Panc1 (cell line): Measurements from ENCODE around the gene FXR1. TPM values are rescaled to one million over a fixed set of nuclear protein-coding genes. Genes with fewer than 3 reads are reported as not detected.

ENCODE experiments used
- ATAC-seq: fragments of 200-7000 bp; cut with Tn5 transposase; 2 replicates; pipeline ENCODE4 v1.9.1; 2020; ENCODE audit warnings: mild to moderate bottlenecking, moderate library complexity
- BruUV-seq: library from RNA; stranded (reverse); fragments of 400-500 nt; replicated peaks from 2 replicates; lab custom pipeline; 2021; lab: Mats Ljungman, UMichigan
- CTCF ChIA-PET: fragments of 300-600 bp; sonication (Branson Sonifier 250); formaldehyde crosslinking; loops from one replicate; lab custom pipeline; 2022; ENCODE audit warnings: antibody characterized with exemption; lab: Charles Lee
- POLR2A ChIA-PET: fragments of 300-600 bp; sonication (Branson Sonifier 250); formaldehyde crosslinking; loops from one replicate; lab custom pipeline; 2022; ENCODE audit warnings: antibody characterized with exemption; lab: Charles Lee
- DNase-seq: peaks from one replicate; pipeline ENCODE4 v3.0.0-alpha.2; 2010; ENCODE audit warnings: low read depth, low spot score
- H3K27ac ChIP-seq: 2 replicates; pipeline ENCODE4 v1.5.1; 2011; ENCODE audit warnings: mild to moderate bottlenecking, low read length, inconsistent platforms
- H3K27me3 ChIP-seq: fragments of 200-500 bp; sonication (Bioruptor generic); 2 replicates; pipeline ENCODE4 v1.6.0; 2014; ENCODE audit warnings: low read length, inconsistent platforms; ENCODE audit not compliant: control insufficient read depth, insufficient read depth
- H3K36me3 ChIP-seq: fragments of 200-500 bp; sonication (Bioruptor generic); 2 replicates; pipeline ENCODE4 v1.5.1; 2014; ENCODE audit warnings: inconsistent platforms, mild to moderate bottlenecking, low read length, moderate library complexity; ENCODE audit not compliant: control insufficient read depth, insufficient read depth
- H3K4me1 ChIP-seq: 2 replicates; pipeline ENCODE4 v1.5.1; 2011; ENCODE audit warnings: inconsistent platforms, mild to moderate bottlenecking, low read length, moderate library complexity; ENCODE audit not compliant: control insufficient read depth, insufficient read depth
- H3K4me3 ChIP-seq, 2 experiments: 2 replicates each; pipeline ENCODE4 v1.5.1; 2011 to 2012; ENCODE audit warnings: low read depth in 2 of 2, low read length in 2 of 2, mild to moderate bottlenecking in 2 of 2, inconsistent platforms in 1 of 2, moderate library complexity in 1 of 2
- H3K9me3 ChIP-seq: fragments of 200-500 bp; sonication (Bioruptor generic); 2 replicates; pipeline ENCODE4 v1.5.1; 2014; ENCODE audit warnings: low read depth, mild to moderate bottlenecking, inconsistent platforms, low read length, moderate library complexity; ENCODE audit not compliant: control insufficient read depth, insufficient read depth
- CTCF ChIP-seq: fragments of 450-650 bp; IDR thresholded peaks from 2 replicates; pipeline ENCODE4 v1.5.1; 2017; ENCODE audit warnings: mild to moderate bottlenecking
- POLR2AphosphoS5 ChIP-seq: IDR thresholded peaks from 2 replicates; pipeline ENCODE4 v1.6.1; 2012; ENCODE audit warnings: mild to moderate bottlenecking, low read depth, low read length, moderate library complexity
- REST ChIP-seq, 2 experiments: IDR thresholded peaks; 2 replicates each; pipeline ENCODE4 v1.6.1; 2011 to 2012; ENCODE audit warnings: low read depth in 2 of 2, control low read depth in 1 of 2, low read length in 1 of 2, mild to moderate bottlenecking in 1 of 2, moderate library complexity in 1 of 2; ENCODE audit not compliant: insufficient read depth in 1 of 2
- SIN3A ChIP-seq: IDR thresholded peaks from 2 replicates; pipeline ENCODE4 v1.6.1; 2012; ENCODE audit warnings: low read depth, mild to moderate bottlenecking, low read length, moderate library complexity, borderline replicate concordance; ENCODE audit not compliant: insufficient read depth
- TCF7L2 ChIP-seq: IDR thresholded peaks from 2 replicates; pipeline ENCODE4 v1.6.1; 2011; ENCODE audit warnings: mild to moderate bottlenecking, low read depth, low read length, inconsistent platforms
- in situ Hi-C: cut with HindIII; loops from 2 replicates; pipeline ENCODE4 v1.10.0; 2016; ENCODE audit warnings: low sequenced_read_pairs, low pct_unique_long_range_greater_than_20kb
- intact Hi-C: fragments of 100-400 bp; cut with micrococcal nuclease; formaldehyde crosslinking; loops from one replicate; pipeline ENCODE4 v1.10.0; 2022; ENCODE audit not compliant: unreplicated experiment
- total RNA-seq: library from RNA; stranded (reverse); gene quantifications from one replicate; pipeline ENCODE4 v1.2.1, GENCODE V29; 2021; ENCODE audit not compliant: unreplicated experiment

Gene FXR1
- total RNA-seq, 1 experiment from 2014 or later, result 180 TPM

- no peak for ATAC-seq
- no peaks in the 10 kb centered on the region for H3K4me1 ChIP-seq
- ChIA-PET CTCF (no interaction called here), POLR2A (interaction anchor here (0.6 kb wide), 1 partner anchor 23 kb away, joined by 3 read pairs; no protein-coding TSS in a partner anchor)
- no peaks in the 10 kb centered on the region for H3K27me3 ChIP-seq
- no peaks in the 10 kb centered on the region for H3K9me3 ChIP-seq
- no peak overlapping the region for H3K4me3 ChIP-seq
- no peak for DNase-seq
- BruUV-seq, result no TSS peak
- intact Hi-C loops, result no loop called here
- H3K27ac ChIP-seq, result no peak overlapping the region
- in situ Hi-C loops, result no loop called here
- TF ChIP-seq CTCF (no peak), REST (IDR thresholded peaks at IDR 0.05; ENCODE audit: insufficient read depth in 1 of 2, low read depth in 2 of 2, low read length in 1 of 2) (no peak), SIN3A (no peak), POLR2AphosphoS5 (no peak), TCF7L2 (no peak)
- peaks cover 16% of the 10 kb centered on the region; the same call in 1 of the 2 replicates for H3K36me3 ChIP-seq
Observed at GRCh38 chr3:180934638-180935037, 22.2 kb downstream of the FXR1 start.

- no TSS peak for BruUV-seq
- in situ Hi-C loops, result no loop called here
- H3K9me3 ChIP-seq, result no peaks in the 10 kb centered on the region
- no peak for ATAC-seq
- H3K4me3 ChIP-seq, result no peak overlapping the region
- H3K27me3 ChIP-seq, result no peaks in the 10 kb centered on the region
- TF ChIP-seq CTCF (no peak), REST (IDR thresholded peaks at IDR 0.05; ENCODE audit: insufficient read depth in 1 of 2, low read depth in 2 of 2, low read length in 1 of 2) (no peak), TCF7L2 (no peak), SIN3A (no peak), POLR2AphosphoS5 (no peak)
- no peak overlapping the region for H3K27ac ChIP-seq
- intact Hi-C loops, result no loop called here
- H3K4me1 ChIP-seq, result no peaks in the 10 kb centered on the region
- POLR2A ChIA-PET, result no interaction called here
- CTCF ChIA-PET, result no interaction called here
- H3K36me3 ChIP-seq, result peaks cover 11% of the 10 kb centered on the region; the same call in 1 of the 2 replicates
- no peak for DNase-seq
Observed at GRCh38 chr3:180940826-180941225, 28.4 kb downstream of the FXR1 start.
